DMS153 treated with DMSO at 0.1 percent for 48 hours (cell line): ENCODE data around the gene MIB2.

Source experiments
- DNase-seq: peaks from one replicate; lab custom pipeline; 2025; ENCODE audit not compliant: unreplicated experiment; lab: John Stamatoyannopoulos, UW

The MIB2 gene

DNA sequence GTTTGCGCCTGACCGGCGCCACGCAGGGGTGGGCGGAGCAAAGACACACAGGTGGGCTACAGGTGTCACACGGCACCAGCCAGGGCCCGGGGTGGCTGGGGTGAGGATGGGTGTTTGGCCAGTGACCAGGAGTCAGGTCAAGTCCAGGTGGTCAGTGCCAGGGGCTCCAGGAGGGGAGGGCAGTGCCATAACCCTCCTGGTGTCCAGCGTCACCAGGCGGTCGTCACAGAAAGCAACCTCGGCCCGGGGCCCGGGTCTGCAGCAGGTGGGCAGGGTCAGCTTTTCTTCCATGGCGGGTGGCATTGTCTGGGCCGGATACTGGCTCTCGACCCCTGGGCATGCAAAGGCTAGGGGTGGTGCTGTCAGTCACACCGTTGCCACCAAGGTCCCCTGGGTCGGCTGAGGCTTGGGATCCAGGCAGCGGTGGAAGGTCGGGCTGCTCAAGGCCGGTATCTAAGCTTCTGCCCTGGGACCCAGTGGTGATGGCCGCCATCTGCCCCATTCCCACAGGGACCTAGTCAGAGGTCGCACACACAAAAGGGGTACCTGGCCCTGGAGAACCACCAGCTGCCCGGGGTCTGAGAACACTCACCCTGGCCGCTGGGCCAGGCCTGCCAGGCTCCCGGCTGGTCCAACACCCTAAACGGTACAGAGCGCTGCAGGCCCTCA lies 17.1 kb upstream of the MIB2 start:
- DNase-seq: no peak

DNA sequence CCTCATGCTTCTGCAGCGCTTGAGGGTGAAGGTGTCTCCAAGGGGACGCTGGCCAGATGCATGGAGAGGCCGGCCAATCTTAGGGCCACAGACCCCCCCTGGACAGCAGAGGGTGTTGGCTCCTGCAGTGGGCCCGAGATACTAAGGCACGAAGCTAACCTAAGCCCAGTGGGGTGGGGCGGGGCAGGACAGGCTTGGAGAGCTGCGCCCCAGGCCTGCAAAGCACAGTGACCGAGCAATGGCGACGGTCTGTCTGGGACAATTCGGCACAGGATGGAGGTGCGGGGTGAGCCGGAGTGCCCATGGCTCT lies 16.6 kb upstream of the MIB2 start:
- no peak for DNase-seq

DNA sequence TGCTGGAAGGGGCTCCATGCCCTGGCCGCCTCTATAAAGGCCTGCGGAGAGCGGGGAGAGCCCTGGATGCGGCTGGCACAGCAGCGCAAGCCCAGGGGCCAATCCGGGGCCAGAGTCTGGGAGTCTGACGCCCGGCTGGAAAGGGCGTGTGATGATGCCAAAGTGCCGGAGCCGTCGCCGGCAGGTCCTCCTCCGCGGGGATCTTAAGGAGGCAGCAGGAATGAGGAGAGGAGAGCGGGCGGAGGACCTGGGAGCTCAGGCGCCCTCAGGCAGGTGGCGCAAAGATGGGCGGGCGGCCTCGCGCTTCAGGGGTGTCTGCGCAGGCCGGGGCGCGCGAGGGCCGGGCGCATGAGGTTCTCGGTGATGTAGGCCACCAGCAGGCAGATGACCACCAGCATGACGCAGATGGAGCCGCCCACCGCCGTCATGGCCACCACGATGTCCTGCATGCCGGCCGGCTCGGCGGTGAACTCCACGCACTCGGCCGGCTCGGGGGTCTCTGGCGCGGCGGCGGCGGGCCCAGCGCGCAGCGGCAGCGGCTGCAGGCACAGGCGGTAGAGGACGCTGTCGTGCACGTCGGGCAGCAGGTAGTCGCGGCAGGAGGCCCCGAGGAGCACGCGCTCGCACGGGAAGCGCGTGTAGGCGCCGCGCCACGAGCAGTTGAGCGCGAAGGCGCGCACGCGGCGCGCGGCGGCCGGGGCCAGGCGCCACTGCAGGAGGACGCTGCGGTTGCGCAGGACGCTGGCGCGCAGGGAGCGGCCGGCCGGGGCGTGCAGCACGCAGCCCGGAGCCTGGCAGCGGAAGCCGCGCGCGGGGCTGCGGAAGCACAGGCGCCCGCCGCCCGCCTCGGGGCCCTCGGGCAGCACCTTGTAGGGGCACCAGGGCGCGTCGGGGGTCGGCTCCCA lies 16.0 kb upstream of the MIB2 start:
- DNase-seq: no peak

DNA sequence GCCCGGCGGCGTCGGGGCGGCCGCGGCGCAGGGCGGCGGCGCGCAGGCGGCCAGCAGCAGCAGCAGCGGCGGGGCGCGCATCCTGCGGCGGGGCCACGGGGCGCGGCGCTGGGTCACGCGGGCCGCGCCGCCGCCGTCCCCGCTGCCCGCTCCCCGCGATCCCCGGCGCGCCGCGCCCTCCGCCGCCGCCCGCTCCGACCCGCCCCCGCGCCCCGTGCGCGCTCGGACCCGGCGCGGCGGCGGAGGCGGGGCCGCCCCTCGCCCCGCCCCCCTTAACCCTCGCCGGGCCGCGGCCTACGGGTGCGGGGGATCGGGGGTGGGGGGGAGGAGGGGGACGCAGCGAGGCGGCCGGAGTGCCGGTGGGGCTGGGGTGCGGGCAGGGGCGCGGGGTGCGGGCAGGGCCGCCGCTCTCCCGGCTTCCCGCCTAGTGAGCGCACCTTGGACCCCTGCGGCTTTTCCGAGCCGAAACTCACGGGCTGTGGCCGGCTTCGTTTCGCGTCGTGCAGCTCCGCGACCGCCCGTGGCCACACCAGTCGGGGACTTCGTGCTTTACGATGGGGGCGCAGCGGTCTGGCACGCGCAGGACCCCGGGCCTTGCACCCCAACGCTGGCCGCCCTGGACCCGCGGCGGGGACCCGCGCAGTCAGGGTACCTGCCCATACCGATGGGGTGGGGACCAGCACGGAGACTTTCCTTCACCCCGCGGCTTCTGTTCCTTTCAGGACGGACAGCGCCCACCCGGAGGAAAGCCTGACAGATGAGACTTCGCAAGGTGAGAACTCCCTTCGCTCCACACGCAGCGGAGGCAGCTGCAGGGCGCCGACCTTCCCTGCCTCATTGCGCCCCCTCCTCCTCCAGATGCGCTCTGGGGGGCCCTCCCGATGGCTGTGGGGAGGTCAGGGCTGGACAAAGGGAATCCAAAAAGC lies 15.1 kb upstream of the MIB2 start, which contains the start of gene FNDC10:
Gene FNDC10, minus strand, starts transcription at position 201 of the 926 bp plus-strand sequence. Its CDS starts 120 bp downstream, at position 81.
- no peak for DNase-seq

DNA sequence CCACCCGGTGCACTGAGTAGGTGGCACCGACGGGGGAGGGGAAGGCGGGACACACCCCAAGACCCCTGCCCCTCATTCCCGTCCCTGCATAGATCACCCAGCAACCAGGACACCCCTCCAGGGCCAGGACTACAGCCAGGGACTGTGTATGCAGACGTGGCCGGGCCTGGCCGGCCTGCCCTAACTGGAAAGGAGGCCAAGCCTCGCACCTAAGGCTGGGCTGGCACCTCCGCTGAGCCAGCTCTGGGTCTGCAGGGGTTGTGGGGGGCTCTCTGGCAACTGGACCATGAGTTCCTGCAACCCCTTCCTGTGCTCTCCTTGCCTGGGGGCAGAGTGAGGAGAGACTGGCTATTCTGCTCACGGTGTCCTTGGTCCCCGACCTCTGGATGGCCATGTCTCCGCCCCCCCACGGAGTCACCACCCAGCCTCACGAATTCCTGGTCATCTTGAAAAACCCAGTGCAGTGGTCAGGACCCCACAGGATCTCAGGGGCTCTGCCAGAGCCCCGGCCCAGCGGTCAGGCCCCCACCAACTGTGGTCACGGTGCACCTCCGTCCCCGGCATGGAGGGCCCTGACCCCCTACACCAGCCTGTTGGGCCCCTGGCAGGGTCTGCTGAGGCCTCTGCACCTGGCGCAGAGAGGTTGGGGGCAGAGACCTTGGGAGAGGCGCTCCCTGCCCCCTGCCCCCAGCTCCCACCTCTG lies 14.3 kb upstream of the MIB2 start:
- no peak for DNase-seq

DNA sequence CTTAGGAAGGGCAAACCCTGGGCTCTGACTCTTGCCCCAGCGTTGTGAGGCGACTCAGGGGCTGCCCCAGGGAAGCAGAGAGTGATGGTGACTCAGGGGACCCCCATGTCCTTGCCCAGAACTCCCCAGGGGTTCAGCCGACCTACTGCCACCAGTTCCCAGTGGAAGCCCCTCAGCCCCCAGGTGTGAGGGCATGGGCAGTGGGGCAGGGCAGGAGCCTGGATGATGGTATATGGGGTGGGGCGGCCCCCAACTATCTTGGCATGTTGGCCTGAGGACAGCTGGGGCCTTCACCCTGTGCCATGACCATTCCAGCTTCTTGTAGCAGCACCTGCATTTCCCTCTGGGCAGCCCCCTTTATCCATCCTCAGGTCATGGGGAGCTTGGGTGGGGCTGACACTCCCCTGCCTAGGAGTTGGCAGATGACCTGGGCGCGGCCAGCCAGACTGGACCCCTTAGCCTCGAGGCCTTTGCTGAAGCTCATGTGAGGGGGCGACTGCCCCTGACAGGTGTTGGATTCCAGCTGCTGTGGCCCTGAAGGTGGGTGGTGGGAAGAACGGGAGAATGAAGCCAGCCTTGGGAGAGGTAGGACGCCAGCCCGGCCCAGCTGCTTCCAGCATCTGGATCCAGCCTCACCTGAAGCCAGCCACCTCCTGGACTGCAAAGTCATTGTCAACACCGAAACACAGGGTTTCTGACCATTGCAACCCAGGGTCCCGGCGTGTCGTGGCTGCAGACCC lies 13.6 kb upstream of the MIB2 start:
- no peak for DNase-seq

DNA sequence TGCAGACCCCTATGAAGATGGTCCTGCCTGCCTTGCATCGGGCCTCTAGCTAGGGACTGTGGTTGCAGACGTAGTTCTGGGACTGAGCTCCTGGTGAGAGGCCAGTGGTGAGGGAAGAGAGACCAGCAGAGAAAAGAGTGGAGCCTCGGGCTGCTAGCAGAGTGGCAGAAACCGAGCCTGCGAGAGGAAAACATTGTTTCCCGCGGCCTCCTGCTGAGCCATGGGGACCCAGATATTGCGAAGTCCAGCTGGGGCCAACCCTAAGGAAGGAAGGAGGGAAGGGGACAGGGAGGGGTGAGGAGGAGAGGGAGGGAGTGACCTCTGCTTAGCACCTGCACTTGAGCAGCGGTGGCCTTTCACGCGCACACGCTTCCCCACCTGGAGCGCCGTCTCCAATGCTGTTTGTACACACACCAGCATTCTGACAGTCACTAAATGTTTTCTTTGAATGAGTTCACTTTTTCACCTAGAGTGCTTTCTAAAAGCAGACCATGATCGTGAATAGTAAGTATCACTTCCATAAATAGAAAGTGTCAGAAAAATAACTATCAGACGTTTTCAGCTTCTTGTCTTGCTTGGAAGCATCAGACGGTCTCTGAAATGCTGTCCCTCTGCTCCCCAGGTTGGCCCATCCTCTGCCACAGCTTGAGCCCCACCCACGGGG lies 12.9 kb upstream of the MIB2 start:
- no peak for DNase-seq

DNA sequence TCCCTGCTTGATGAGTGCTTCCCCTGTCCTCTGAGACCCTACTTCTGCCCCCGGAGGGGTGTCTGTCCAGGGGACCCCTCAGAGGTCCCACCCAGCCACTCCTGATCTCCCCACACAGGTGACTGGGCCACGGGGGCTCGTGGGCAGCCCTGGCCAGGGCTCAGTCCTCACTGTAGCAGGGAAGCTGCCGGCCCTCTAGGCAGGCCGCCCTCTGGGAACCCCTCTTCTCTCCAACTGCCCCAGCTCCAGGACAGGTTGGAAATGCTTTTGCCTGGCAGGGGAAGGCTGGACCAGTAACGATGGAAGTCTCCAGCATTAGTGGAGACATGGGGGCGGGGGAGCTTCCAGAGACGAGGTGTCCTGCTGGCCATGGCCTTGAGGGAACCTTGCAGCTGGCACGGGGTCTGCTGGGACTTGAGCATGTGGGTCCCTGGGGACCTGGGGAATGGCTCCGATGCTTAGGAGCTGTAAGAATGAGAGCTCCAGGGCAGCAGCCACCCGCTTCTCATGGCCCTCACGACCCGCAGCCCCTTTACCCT lies 12.3 kb upstream of the MIB2 start:
- no peak for DNase-seq

DNA sequence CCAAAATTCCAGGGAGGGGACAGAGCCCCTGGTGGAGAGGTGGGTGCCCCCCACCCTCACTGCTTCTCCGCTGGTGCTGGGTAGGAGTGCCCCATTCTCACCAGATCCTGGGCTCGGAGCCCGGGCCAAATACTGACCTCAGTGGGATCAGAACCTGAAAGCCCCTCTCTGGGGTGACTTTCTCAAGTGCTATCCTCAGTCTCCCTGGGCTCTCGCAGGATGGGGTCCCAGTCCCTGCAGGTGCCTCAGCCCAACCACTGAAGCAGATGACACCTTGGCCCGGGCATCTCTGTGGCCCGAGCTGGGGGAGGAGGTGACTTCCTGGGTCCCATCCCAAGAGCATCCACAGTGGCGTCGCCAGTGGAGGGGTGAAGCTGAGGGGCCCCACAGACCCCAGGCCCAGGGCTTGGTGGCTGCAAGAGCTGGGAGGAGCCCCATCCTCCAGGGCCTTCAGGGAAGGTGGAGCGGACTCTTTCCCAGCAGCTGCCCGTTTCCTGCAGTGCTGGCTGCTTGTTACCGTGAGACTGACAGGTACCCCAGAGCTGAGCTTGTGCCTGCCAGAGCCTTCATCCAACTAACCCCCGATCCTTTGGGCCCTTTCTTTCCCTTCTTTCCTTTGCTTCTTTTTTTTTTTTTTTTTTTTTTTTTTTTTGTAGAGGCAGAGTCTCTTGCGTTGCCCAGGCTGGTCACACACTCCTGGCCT lies 11.5 kb upstream of the MIB2 start:
- DNase-seq: no peak

DNA sequence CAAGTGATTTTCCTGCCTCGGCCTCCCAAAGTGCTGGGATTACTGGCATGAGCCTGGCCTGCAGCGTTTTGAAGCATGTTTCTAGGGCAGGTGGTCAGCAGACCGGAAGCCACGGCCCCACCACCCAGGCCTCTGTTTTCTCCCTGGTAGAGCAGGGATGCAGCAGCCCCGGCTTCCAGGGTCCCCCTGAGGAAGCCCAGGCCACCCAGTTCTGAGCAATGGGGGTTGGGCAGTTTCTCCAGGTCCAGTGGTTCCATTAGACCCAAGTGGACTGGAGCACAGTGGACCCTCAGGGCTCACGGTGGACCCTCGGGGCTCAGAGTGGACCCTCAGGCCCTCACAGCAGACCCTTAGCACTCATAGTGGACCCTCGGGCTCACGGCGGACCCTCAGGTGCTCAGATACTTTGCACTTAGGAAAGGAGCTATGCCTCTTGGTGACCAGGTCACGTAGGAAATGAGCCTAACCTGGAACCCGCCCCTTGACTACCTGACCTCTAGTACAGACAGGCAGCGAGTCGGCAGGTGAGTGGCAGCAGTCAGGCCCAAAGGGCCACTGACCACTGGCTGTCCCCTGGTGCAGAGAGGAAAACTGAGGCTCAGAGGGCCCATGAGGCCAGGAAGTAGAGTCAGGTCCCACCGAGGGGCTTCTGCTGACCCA lies 10.8 kb upstream of the MIB2 start:
- DNase-seq: no peak

DNA sequence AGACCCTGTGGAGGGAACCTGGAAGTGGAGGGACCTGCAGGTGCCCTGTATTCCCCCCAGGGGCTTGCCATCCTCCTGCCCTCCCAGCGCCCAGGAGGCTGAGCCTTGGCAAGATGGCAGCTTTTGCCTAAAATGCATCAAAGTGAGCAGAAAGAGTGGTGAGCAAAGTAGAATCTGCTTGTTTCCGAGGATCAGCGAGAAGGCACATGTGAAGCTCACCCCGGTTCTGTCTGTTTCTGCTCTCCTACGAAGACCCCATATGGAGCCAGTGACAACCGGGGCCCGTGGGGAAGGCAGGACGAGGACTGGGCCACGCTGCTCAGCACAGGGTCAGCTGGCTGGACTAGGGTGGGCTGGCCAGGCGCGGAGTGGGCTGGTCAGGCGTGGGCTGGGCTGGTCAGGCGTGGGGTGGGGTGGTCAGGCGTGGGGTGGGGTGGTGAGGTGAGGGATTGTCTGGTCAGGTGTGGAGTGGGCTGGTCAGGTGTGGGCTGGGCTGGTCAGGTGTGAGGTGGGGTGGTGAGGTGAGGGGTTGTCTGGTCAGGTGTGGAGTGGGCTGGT lies 10.2 kb upstream of the MIB2 start:
- DNase-seq: no peak

DNA sequence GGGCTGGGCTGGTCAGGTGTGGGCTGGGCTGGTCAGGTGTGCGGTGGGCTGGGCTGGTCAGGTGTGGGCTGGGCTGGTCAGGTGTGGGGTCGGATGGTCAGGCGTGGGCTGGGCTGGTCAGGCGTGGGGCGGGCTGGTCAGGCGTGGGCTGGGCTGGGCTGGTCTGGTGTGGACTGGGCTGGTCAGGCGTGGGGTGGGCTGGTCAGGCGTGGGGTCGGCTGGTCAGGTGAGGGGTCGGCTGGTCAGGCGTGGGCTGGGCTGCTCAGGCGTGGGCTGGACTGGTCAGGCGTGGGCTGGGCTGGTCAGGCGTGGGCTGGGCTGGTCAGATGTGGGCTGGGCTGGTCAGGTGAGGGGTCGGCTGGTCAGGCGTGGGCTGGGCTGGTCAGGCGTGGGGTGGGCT lies 9.6 kb upstream of the MIB2 start:
- DNase-seq: no peak

DNA sequence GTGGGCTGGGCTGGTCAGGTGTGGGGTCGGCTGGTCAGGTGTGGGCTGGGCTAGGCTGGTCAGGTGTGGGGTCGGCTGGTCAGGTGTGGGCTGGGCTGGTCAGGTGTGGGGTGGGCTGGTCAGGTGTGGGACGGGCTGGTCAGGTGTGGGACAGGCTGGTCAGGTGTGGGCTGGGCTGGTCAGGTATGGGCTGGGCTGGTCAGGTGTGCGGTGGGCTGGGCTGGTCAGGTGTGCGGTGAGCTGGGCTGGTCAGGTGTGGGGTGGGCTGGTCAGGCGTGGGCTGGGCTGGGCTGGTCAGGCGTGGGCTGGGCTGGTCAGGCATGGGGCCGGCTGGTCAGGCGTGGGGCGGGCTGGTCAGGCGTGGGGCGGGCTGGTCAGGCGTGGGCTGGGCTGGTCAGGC lies 9.1 kb upstream of the MIB2 start:
- no peak for DNase-seq

DNA sequence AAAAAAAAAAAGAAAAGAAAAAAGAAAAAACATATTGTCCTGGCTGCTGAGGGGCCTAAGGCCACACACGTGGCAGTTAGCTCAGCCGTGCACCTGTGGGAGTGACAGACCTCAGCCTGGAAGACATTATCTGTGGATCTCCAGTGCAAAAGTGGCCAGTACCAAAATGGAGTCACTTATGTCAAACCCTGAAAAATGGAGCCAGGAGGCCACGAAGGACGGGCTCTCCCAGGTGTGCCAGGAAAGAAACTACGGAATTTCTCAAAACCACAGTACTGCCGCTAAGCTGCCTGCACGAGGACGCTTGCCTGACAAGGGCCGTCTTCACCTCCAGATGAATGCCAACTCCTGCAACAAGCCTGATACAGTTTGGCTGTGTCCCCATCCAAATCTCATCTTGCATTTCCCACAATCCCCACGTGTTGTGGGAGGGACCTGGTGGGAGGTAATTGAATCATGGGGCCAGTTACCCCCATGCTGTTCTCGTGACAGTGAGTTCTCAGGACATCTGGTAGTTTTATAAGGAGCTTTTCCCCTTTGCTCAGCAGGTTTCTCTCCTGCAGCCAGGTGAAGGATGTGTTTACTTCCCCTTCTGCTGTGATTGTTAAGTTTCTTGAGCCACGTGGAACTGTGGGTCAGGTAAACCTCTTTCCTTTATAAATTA lies 5.3 kb upstream of the MIB2 start:
- no peak for DNase-seq

DNA sequence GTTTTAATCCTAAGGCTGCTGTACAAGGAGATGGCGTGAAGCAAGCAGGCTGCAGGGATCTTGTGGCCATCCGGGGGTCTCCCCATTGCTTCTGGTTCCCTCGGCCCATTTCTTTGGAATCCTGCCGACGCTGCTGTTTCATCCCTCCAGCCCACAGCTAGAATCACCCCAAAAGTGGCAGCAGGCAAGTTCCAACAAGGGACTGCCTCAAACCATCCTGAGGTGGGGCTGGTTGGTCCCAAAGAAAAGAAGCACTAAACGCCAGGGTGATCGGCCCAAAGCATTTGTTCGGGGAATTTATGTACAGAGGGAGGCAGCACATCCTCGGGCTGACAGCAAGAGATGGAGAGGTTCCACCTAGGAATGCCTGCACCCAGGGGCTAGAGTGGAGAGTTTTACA lies 4.5 kb upstream of the MIB2 start:
- DNase-seq: no peak

DNA sequence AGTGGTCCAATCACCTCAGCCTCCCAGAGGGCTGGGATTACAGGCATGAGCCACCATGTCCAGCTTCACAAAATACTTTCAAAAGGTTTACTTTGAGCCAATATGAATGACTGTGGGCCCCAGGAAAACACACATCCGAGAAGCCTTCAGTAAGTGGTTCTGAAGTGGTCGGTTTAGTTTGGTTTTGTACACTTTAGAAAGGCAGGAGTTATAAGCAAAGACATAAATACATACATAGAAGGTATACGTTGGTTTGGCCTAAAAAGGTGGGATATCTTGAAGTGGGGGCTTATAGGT lies 3.2 kb upstream of the MIB2 start:
- DNase-seq: no peak

DNA sequence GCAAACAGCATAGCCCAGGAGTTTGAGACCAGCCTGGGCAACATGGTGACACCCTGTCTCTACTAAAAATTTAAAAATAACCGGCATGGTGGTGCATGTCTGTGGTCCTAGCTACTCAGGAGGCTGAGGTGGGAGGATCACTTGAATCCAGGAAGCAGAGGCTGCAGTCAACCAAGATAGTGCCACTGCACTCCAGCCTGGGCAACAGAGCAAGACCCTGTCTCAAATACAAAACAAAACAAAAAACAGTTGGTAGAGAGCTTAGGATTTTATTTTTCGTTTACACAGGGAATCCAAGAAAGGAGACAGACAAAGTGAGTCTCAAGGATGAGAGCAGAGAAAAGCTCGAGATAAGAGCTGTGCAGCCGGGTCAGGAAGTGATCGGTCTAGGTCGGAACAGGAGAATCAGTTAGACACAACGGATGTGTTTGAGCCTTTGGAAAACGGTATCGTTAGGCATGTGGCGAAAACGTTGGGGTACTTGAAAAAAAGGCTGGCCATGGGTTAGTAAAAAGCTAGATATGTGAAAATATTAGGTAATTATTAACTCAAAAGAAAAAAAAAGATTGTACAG lies 1.7 kb upstream of the MIB2 start:
- DNase-seq: no peak
